Liver (tissue), 3 donors: ENCODE results near the gene NRIP1.
"Not testable (repeated sequence)": the region's sequence is repeated elsewhere in the genome, so short reads cannot be mapped to it uniquely, and the experiment has no call there.

ENCODE experiments used
- CTCF ChIP-seq: fragments of 150-350 bp; IDR thresholded peaks from 2 replicates; pipeline ENCODE4 v1.5.1; 2017; ENCODE audit warnings: improper control_type of control experiment, low read depth, low read length; ENCODE audit not compliant: missing input control
- FOXA1 ChIP-seq: IDR thresholded peaks from 2 replicates; pipeline ENCODE4 v1.6.1; 2016; ENCODE audit warnings: antibody characterized with exemption
- GABPA ChIP-seq, 2 donors: IDR thresholded peaks in 1 of 2; conservative IDR thresholded peaks in 1 of 2; 2 replicates each; pipeline ENCODE4 v1.6.1; 2016; ENCODE audit warnings: antibody characterized with exemption in 2 of 2, mild to moderate bottlenecking in 1 of 2, moderate library complexity in 1 of 2
- JUND ChIP-seq, 2 donors: IDR thresholded peaks; 2 replicates each; pipeline ENCODE4 v1.6.1; 2016; ENCODE audit warnings: antibody characterized with exemption in 2 of 2
- MAX ChIP-seq: IDR thresholded peaks from 2 replicates; pipeline ENCODE4 v1.6.1; 2016; ENCODE audit warnings: antibody characterized with exemption
- RAD21 ChIP-seq, 2 donors: IDR thresholded peaks; 2 replicates each; pipeline ENCODE4 v1.6.1; 2016; ENCODE audit warnings: antibody characterized with exemption in 2 of 2, mild to moderate bottlenecking in 2 of 2
- REST ChIP-seq: IDR thresholded peaks from 2 replicates; pipeline ENCODE4 v1.6.1; 2016; ENCODE audit warnings: antibody characterized with exemption, mild to moderate bottlenecking
- RXRA ChIP-seq, 2 donors: IDR thresholded peaks; 2 replicates each; pipeline ENCODE4 v1.6.1; 2017 to 2018; ENCODE audit warnings: antibody characterized with exemption in 2 of 2, mild to moderate bottlenecking in 1 of 2
- TAF1 ChIP-seq: conservative IDR thresholded peaks from 2 replicates; pipeline ENCODE4 v1.6.1; 2016; ENCODE audit warnings: antibody characterized with exemption, mild to moderate bottlenecking
- YY1 ChIP-seq: IDR thresholded peaks from 2 replicates; pipeline ENCODE4 v1.6.1; 2016; ENCODE audit warnings: antibody characterized with exemption, mild to moderate bottlenecking
- ZBTB33 ChIP-seq: IDR thresholded peaks from 2 replicates; pipeline ENCODE4 v1.6.1; 2016; ENCODE audit warnings: antibody characterized with exemption
- donor health status: healthy.
- donor health status: healthy.

DNA sequence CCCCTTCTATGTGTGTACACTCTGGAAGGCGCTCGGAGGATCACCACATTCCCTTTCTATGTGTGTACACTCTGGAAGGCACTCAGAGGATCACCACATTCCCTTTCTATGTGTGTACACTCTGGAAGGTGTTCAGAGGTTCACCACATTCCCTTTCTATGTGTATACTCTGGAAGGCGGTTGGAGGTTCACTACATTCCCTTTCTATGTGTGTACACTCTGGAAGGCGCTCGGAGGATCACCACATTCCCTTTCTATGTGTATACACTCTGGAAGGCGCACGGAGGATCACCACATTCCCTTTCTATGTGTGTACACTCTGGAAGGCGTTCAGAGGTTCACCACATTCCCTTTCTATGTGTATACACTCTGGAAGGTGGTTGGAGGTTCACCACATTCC lies 33.9 kb downstream of the NRIP1 start:
- TF ChIP-seq CTCF; REST; TAF1; ZBTB33; GABPA (IDR thresholded peaks at IDR 0.05 in 1 of 2, conservative IDR thresholded peaks at IDR 0.05 in 1 of 2); FOXA1; RAD21 (IDR thresholded peaks at IDR 0.05); JUND (IDR thresholded peaks at IDR 0.05); YY1; MAX; RXRA (IDR thresholded peaks at IDR 0.05): not testable (repeated sequence)
